ENCODE results near the gene CFHR4.
"Not testable (repeated sequence)": the region's sequence is repeated elsewhere in the genome, so short reads cannot be mapped to it uniquely, and the experiment has no call there.

The CFHR4 gene

DNA sequence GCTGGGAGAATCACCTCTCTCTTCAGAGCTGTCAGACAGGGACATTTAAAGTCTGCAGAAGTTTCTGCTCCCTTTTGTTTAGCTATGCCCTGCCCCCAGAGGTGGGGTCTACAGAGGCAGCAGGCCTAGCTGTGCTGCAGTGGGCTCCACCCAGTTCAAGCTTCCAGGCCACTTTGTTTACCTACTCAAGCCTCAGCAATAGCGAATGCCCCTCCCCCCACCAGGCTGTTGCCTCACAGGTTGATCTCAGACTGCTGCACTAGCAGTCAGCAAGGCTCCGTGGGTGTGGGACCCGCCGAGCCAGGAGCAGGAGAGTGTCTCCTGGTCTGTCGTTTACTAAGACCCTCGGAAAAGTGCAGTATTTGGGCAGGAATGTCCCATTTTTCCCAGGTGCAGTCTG lies 53.6 kb downstream of the CFHR4 start:
- DNase-seq = not testable (repeated sequence)

DNA sequence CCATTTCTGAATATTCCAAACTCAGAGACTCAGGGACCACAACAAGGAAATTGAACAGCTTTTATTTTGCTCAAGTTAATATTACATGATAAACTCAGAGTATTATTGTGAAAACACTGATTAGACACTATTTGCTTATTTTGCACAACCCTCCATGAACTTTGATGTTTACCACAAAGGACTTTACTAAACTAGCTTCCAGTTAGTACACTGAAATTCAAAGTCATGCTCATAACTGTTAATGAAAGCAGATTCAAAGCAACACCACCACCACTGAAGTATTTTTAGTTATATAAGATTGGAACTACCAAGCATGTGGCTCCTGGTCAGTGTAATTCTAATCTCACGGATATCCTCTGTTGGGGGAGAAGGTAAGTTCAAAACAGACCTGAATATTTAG lies 55.7 kb downstream of the CFHR4 start, which contains the start of gene CFHR2:
CFHR2 (plus strand) TSS at position 171 of the 400 bp plus-strand sequence; CDS start at position 314, 143 bp downstream.
- not testable (repeated sequence) for DNase-seq

DNA sequence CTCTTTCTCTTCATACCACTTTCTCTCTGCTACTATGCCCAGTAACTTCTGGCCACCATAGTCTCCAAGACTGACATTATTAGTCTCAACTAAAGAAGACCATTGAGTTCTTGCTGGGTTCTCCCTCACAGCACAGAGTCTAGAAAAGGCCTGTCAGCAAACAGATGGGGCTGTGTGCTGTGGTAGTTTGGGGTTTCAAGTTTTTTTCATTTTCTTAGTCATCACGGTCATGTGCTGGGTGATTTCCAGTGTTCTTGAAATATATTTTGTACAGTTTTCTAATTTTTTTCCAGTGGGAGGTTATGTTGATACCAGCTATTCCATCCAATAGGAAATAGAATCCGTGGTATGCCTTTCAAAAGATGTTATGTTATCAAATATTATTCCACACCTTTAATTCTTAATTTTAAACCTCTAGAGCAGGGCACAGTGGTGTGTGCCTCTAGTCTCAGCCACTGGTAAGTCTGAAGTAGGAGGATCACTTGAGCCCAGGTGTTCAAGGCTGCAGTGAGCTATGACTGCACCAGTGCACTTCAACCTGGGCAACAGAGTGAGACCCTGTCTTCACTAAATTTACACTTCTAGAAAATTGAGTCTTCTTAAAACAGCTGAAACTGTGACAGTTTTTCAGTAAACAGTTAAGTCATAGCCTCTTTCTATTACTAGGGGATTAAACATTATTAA lies 64.0 kb downstream of the CFHR4 start:
- DNase-seq = no peak

DNA sequence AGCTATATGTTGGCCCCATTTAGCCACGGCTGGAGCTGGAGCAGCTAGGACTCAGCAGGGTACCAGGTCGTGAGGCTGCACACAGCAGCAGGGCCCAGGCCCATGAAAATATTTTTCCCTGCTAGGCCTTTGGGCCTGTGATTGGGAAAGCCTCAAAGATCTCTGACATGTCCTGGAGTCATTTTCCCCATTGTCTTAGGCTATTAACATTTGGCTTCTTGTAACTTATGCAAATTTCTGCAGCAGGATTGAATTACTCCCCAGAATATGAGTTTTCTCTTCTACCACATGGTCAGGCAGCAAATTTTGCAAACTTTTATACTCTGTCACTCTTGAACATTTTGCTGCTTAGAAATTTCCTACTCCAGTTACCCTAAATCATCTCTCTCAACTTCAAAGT lies 66.9 kb downstream of the CFHR4 start:
- no peak for DNase-seq

DNA sequence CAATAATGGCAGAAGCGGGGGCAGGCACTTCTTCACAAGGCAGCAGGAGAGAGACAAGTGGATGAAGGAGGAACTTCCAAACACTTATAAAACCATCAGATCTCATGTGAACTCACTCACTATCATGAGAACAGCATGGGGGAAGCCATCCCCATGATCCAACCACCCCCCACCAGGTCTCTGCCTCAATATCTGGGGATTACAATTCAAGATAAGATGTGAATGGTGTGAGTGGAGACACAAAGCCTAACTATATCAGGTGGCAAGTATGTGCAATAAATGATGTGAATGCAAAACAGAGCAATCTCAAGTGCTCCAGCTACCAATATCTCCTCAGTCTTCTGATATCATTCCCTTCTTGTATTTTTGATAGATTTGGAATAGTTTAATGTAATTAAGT lies 68.1 kb downstream of the CFHR4 start:
- no peak for DNase-seq

DNA sequence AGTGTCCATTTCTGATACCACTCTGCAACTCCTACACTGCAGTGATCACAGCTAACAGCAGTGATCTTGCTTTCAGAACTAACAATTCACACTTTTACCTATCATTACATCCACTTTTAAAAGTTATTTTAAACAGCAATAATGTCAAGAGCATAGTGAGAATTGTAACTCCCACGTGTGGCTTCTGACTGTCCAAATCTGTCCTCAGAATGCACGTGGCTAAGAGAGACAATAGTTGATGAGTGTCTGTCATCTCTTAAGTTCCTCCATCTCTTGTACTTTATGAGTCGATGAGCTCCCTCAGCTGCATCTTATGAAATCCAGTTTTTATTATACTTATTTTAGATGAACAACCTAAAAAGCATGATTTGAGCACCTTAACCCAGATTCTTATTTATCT lies 73.0 kb downstream of the CFHR4 start:
- DNase-seq = no peak
